ENCODE data around the gene TMSB15B.
"Not testable (repeated sequence)": the region's sequence is repeated elsewhere in the genome, so short reads cannot be mapped to it uniquely, and the experiment has no call there.

The TMSB15B gene

DNA sequence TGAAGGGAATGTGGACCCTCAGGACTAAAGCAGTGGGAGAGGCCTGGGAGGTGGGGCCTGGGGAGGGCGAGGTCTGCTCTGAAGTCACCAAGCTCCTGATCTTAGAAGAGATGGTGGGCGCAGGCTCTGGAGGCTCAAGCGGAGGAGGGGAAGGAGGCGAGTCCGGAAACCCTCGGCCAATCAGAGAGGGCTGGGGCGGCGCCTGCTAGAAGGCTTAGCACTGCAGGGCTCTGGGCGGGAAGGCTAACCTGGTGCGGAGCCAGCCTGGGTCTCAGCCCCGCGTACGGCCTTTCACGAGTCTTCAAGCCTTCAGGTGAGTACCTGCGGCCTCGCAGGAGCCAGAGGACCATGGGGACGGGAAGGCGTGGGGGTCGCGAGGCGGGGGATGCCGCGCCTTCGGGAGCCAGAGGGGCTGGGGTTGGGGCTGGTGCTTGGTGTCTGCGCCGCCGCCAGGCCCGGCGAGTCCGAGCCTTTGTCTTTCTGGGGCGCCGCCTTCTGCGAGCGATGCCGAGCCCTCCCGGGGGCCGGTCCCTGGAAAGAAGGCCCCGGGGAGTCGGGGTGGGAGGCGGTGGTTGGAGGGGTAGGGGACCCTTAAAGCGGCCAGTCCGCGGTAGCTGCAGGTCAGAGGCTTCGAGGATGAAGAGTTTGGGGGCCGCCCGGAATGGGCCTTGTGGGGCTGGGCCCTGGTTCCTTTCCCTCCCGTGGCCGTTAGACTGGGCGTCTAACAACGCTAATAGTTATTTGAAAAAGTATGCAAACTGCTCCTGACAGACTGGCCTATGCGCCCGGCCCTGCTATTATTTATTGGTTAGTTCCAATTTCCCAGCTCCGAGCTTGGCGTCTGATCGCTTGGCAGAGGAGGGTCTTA is at the start of gene TMSB15B:
Gene TMSB15B (plus strand): TSS at position 217 of the 868 bp plus-strand sequence.
- DNase-seq, result not testable (repeated sequence)

- DNase-seq, result no peak
Measured at GRCh38 chrX:103913356-103914020, 48.9 kb upstream of the TMSB15B start.

DNA sequence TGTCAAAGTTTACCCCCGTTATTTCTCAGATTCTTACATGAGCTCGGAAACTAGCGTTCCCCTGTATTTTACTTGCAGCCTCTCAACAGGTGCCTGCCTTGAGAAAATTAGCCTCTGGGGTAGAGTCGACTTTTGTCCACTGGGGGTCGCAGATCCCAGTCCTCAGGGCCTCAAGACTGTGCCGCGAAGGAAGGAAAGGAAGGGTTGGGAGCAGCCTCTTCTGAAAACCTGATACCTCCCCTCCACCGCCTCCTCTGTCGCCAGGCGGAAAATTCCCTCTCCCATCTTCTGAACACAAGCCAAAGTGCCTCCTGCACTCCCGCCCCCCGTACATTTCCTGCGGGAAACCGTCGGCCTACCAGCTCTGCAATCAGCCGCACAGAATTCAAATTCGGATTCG is 44.4 kb upstream of the TMSB15B start:
- DNase-seq, result peak; percentile 56

DNA sequence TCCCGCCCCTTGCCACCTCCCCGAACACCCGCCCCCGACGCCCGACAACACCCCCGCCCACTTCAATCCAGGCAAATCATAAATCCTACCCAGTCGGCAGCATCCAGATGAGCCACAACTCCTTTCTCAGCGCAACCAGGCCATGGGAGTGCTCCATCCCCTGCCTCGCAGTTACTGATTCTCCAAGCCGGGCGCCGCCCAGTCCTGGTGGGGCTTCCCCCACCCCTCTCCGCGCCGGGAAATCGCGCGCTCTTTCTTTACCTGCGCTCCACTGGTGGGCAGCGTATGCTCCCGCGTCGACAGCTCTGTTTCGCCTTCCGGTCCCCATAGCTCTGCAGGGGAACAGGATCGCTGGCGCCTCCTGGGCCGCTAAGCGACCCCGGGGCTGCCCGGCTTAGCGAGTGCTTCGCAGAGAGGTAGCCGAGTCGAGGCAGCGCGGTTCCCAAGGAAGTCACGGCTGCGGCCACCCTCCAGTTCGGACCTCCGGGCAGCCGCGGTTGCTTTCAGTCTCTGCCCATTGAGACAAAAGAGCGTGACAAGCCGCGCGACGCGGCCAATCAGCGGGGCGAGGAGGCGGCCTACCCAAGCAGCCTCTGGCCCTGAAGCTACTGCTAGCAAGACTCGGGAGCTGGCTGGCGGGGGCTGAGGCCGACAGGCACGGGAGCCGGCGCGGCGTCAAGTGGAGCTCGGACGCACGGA is 43.7 kb upstream of the TMSB15B start:
- DNase-seq, result peak; percentile 63

- DNase-seq, result peak; percentile 45
Measured at GRCh38 chrX:103919270-103919637, 43.2 kb upstream of the TMSB15B start.

DNA sequence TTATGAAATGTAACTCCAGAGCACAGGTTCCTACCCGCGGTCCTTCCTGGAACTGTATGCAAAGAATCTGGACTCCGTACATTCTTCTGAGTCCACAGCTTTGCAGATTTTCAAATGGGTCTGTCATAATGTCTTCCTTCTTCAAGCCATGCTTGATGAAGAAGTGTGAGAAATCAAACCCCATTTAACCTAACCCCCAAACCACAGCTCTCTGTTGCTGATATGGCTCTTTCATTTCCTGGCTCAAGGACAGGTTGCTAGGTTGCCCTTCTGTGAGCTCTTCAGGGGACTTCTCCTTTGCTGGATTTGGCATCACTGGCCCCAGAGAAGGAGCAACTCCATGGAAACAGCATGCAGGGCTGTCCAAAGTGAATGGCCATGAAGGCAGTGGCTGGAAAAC is 41.9 kb upstream of the TMSB15B start:
- peak; percentile 15 for DNase-seq

- DNase-seq, result no peak
Measured at GRCh38 chrX:103927030-103927429, 35.4 kb upstream of the TMSB15B start.

DNA sequence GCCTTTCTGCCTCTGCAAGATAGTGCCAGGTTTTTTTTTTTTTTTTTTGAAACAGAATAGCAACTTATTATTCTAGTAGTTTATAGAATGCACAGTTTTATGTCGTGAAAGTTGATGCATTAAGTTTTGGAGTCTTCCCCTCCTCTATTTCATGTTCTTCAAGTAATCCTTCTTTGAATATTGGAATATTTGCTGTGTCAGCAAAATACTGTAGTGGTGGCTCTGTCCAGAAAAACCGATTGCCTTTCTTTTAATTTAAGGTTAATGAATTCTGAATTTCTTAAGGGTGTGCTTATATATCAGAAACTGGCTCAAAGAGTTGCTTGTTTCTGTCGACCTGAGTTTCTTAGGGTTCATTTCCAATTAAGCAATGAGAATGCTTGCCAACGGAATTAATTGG is 34.8 kb upstream of the TMSB15B start:
- no peak for DNase-seq

GRCh38 chrX:103932133-103932532 is 30.3 kb upstream of the TMSB15B start:
- DNase-seq, result no peak

DNA sequence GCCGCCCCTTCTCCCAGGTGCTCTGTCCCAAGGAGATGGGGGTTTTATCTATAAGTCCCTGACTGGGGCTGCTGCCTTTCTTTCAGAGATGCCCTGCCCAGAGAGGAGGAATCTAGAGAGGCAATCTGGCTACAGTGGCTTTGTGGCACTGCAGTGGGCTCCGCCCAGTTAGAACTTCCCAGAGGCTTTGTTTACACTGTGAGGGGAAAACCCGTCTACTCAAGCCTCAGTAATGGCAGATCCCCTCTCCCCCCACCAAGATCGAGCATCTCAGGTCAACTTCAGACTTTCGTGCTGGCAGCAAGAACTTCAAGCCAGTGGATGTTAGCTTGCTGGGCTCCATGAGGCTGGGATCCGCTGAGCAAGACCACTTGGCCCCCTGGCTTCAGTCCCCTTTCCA is 22.2 kb upstream of the TMSB15B start:
- DNase-seq, result not testable (repeated sequence)

GRCh38 chrX:103941201-103941975 is 21.0 kb upstream of the TMSB15B start:
- peak; percentile 45 for DNase-seq

DNA sequence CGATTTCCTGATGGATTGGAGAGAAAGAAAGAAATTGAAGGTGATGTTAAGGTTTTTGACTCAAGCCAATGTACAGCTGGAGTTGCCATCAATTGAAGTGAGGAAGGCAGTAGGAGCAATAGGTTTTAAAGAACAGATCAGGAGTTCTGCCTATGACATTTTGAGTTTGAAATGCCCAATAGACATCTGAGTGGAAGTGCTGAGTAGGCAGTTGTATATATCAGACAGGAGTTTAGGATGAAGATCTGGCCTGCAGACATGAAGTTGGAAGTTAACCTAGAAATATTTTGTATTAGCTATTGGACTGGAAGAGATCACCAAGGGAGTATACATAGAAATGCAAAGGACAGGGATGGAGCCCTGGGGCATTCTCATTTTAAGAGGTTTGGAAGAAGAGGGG is 12.9 kb upstream of the TMSB15B start:
- DNase-seq, result no peak

- DNase-seq, result no peak
Measured at GRCh38 chrX:103953353-103953752, 9.1 kb upstream of the TMSB15B start.

DNA sequence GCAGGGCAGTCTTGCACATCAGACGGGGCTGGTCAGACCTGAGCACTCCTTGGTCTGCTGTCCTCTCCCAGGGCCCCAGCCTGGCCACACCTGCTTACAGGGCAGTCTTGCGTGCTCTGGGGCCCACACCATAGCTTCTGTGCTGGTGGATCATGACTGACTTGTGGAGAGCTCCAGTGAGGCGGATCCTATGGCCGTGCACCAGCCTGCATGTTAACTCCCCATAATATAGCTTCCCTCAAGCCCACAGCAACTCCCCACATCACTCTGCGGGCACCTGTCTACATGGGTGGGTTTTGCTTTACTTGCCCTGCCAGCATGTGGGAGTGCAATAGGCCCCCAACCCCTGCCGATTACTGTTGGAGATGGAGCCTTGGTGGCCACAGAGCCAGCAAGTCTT is 8.2 kb upstream of the TMSB15B start:
- no peak for DNase-seq

DNA sequence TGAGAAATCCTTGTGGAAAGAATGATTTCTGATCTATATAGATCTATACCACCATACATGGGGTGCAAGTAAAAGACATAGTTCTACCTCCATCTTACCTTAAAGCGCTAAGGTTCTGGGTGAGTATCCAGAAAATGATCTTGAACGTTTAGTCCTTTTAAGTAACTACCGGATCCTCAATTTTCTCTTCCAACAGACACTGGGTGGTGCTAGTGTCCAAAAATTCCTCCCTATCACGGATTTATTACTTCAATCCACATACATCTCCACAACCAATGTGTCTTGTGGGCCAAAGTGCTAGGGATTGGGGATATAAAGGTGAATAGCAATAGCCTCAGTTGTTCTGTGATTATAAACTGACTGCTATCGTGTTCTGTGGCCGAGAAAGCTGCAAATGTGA is 1.8 kb upstream of the TMSB15B start:
- not testable (repeated sequence) for DNase-seq

DNA sequence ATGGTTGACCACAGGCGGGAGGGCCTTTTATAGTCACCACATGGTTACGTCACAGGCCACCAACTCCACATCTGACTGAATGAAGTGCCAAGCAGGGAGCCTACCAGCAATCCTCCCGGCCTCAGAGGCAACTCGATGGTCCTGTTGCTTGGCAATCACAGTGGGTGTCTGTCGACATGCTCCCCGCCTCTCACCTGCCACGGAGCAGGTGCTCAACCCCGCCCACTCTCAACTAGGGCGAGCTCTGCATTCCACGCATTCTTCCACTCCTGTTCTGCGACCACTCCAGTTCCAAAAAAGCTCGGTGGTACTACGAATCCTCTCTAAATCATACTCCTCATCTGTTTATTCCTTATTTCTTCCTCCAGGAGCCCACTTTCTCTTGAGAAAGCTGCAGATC is 21.1 kb downstream of the TMSB15B start:
- not testable (repeated sequence) for DNase-seq

GRCh38 chrX:103999234-103999633 is 36.8 kb downstream of the TMSB15B start:
- DNase-seq, result no peak

DNA sequence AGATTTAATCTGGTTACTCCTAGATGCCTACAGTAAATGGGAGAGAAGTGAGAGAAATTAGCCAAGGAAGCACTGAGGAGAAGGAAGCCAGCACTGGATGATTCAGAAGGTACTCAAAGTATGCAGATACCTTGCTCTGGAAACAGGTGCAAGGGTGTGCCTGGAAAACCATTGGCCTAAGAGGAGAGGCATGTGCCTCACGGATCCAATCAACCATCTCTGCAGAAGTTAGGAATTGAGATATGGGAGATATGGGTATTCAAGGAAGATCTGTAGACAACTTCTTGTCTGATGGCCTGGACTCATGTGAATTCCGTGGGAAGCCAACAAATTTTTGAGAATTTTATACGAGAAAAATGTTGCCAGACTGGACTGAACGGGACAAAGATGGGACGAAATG is 46.4 kb downstream of the TMSB15B start:
- no peak for DNase-seq

DNA sequence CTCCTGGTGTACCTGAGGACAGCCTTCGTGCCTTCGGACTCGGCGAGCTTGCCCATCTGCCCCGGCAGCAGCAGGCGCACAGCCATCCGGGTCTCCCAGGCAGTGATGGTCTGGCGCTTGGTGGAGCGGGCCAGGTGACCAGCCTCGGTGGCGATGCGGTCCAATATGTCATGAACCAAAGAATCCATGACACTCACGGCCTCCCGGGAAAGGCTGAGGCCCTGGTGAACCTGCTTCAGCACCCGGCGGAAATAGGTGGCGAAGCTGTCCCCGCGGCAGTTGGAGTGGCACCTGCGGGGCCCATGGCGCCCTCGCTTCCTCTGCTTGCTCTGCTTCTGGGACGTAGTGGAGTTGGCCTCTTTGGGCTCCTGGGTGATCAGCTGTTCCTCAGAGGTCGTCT is 50.7 kb downstream of the TMSB15B start:
- no peak for DNase-seq

GRCh38 chrX:104013606-104014005 is 51.2 kb downstream of the TMSB15B start, which contains the start of gene H2BW1:
H2BW1 (minus strand) TSS chrX:104013708; CDS start chrX:104013576, 132 bp downstream.
- DNase-seq, result no peak

DNA sequence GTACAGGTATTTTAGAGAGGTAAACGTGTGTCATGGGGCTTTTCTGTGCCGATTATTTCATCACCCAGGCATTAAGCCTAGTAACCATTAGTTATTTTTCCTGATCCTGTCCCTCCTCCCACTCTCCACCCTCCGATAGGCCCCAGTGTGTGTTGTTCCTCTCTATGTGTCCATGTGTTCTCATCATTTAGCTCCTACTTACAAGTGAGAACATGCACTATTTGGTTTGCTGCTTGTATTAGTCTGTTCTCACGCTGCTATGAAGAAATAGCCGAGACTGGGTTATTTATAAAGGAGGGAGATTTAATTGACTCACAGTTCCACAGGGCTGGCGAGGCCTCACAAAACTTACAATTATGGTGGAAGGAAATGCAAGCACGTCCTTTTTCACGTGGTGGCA is 53.1 kb downstream of the TMSB15B start:
- not testable (repeated sequence) for DNase-seq
